Thoracic aorta (tissue), 2 donors: ENCODE measurements around the gene DLG5. TPM values are rescaled to one million over a fixed set of nuclear protein-coding genes. Genes with fewer than 3 reads are reported as not detected.

ENCODE experiments used
- ATAC-seq: fragments of 150-250 bp; one replicate; pipeline ENCODE4 v1.8.0; 2017; ENCODE audit warnings: low read depth; ENCODE audit not compliant: insufficient number of reproducible peaks, low FRiP score
- DNase-seq: peaks from one replicate; pipeline ENCODE4 v3.0.0-alpha.2; 2020; ENCODE audit warnings: low spot score
- H3K27ac ChIP-seq, 2 donors: fragments of 200-600 bp; sonication (generic); 1 replicate in 1 of 2; 2 replicates in 1 of 2; pipeline ENCODE4 v1.5.1; 2016; ENCODE audit warnings: mild to moderate bottlenecking in 2 of 2, moderate library complexity in 2 of 2
- H3K27me3 ChIP-seq: fragments of 200-600 bp; sonication (generic); replicated peaks from 2 replicates; pipeline ENCODE4 v1.6.0; 2016; ENCODE audit warnings: mild to moderate bottlenecking; ENCODE audit not compliant: insufficient read depth
- H3K36me3 ChIP-seq: fragments of 200-600 bp; sonication (generic); one replicate; pipeline ENCODE4 v1.5.1; 2016
- H3K4me1 ChIP-seq, 2 donors: fragments of 200-600 bp; sonication (generic); 1 replicate in 1 of 2; 2 replicates in 1 of 2; pipeline versions ENCODE4 v1.5.1 to v1.6.0; 2016; ENCODE audit warnings: low read depth in 2 of 2, mild to moderate bottlenecking in 1 of 2; ENCODE audit not compliant: control insufficient read depth in 1 of 2
- H3K4me3 ChIP-seq: fragments of 200-600 bp; sonication (generic); 2 replicates; pipeline ENCODE4 v1.5.1; 2016; ENCODE audit warnings: mild to moderate bottlenecking
- H3K9me3 ChIP-seq: fragments of 200-600 bp; sonication (generic); 2 replicates; pipeline ENCODE4 v1.5.1; 2016
- total RNA-seq, 2 donors: library from RNA; depleted of rRNA; stranded (reverse); fragments of >200 nt; gene quantifications; one replicate each; pipeline versions ENCODE4 v1.1.0 to v1.2.3, GENCODE V29; 2016
- TF ChIP-seq, protein P1 (sequence below): fragments of 200-600 bp; sonication (generic); IDR thresholded peaks from one replicate; pipeline ENCODE4 v1.5.1; 2019; ENCODE audit warnings: antibody characterized with exemption

The DLG5 gene
- total RNA-seq, 2 donors from 2014 or later, result 36.4 to 79.6 TPM

DNA sequence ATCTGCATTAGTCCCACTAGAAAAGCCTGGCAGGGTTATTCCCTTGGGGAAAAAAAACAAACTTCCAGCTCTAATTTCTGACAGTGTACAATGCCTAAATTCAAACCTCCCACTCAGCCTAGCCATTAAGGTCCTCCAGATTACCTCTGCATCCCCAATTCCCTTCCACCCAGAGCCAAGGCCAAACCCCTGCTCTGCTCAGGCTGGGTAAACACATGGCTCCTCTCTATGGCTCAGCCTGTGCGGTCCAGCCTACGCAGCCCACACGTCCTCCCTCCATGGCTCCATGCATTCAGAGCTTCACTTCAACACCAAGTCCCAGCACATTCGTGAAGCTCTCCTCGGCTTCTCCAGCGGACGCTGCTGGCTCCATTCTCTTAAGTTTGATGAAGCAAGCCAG lies 5.2 kb downstream of the DLG5 start:
- no peak overlapping the region for H3K27ac ChIP-seq
- ATAC-seq, result no peak
- no peak overlapping the region for H3K4me3 ChIP-seq
- peaks cover 13 to 41% of the 10 kb centered on the region in 2 donors for H3K4me1 ChIP-seq
- TF ChIP-seq, protein P1, sequence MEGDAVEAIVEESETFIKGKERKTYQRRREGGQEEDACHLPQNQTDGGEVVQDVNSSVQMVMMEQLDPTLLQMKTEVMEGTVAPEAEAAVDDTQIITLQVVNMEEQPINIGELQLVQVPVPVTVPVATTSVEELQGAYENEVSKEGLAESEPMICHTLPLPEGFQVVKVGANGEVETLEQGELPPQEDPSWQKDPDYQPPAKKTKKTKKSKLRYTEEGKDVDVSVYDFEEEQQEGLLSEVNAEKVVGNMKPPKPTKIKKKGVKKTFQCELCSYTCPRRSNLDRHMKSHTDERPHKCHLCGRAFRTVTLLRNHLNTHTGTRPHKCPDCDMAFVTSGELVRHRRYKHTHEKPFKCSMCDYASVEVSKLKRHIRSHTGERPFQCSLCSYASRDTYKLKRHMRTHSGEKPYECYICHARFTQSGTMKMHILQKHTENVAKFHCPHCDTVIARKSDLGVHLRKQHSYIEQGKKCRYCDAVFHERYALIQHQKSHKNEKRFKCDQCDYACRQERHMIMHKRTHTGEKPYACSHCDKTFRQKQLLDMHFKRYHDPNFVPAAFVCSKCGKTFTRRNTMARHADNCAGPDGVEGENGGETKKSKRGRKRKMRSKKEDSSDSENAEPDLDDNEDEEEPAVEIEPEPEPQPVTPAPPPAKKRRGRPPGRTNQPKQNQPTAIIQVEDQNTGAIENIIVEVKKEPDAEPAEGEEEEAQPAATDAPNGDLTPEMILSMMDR, result no peak
- no peak for DNase-seq
- H3K9me3 ChIP-seq, result no peaks in the 10 kb centered on the region
- H3K36me3 ChIP-seq, result no peaks in the 10 kb centered on the region
- no peaks in the 10 kb centered on the region for H3K27me3 ChIP-seq

DNA sequence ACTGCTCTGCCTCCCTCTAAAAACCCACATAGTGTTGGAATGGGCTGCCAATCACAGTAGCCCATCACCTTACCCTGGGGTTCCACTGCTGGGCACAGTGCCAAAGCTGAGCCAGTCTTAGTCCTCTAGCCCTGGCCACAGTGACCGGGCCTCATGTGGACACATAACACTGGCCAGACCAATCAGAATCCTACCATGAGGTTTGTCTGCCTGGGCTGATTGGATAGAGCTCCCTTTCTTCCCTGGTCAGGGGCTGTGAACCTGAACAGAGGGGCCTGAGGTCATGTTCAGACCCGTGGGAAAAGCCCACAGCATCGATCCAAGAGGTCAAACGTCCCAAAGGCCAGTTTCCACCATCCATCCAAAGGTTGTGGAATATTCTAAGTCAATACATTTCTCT lies 6.1 kb downstream of the DLG5 start:
- H3K27me3 ChIP-seq, result no peaks in the 10 kb centered on the region
- ATAC-seq (no peak), DNase-seq (no peak)
- TF ChIP-seq, protein P1, result no peak
- no peak overlapping the region for H3K4me3 ChIP-seq
- peaks cover 13 to 41% of the 10 kb centered on the region in 2 donors for H3K4me1 ChIP-seq
- H3K27ac ChIP-seq, result no peak overlapping the region
- H3K9me3 ChIP-seq, result no peaks in the 10 kb centered on the region
- H3K36me3 ChIP-seq, result no peaks in the 10 kb centered on the region

GRCh38 chr10:77919713-77920108 lies 6.8 kb downstream of the DLG5 start:
- ATAC-seq (no peak), DNase-seq (no peak)
- Histone ChIP-seq H3K9me3 (no peaks in the 10 kb centered on the region), H3K4me3 (no peak overlapping the region), H3K27ac (no peak overlapping the region), H3K27me3 (no peaks in the 10 kb centered on the region), H3K36me3 (no peaks in the 10 kb centered on the region), H3K4me1 (peaks cover 7 to 34% of the 10 kb centered on the region in 2 donors)
- TF ChIP-seq, protein P1, result no peak

DNA sequence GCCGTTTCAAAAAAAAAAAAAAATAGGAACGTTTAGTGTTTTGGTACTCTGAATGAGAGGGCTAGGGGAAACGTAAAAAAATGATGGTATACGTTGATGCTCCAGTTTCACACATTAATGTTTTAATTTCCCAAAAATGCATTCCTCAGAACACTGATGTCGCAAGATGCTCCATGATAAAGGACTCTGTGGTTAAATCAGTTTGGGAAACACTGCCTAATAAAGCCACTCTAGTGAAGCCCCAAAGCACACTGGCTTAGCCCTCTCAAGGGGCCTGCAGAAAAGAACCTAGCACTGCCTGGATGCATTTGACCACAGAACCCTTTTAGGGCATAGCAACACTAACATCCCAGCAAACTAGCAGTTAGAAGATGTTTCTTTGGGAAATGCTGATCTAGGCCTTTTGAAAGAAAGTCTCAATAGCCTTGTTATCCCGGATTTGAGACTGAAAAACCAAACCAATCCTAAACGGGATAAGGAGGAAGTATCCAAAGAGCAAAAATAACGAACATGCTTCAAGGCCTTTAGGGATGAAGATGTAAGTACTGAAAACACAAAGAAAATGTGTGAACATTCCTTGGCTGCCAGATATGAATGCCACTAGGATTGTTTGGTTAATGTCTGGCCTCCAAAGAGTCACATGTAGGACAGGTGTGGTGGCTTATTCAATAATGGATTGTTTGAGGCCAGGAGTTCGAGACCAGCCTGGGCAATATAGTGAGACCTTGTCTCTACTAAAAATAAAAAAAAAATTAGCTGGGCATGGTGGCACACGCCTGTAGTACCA lies 11.0 kb downstream of the DLG5 start:
- TF ChIP-seq, protein P1, result no peak
- no peaks in the 10 kb centered on the region for H3K36me3 ChIP-seq
- H3K4me1 ChIP-seq, result peaks cover 4 to 32% of the 10 kb centered on the region in 2 donors
- no peak overlapping the region for H3K4me3 ChIP-seq
- DNase-seq, result no peak
- no peak for ATAC-seq
- H3K27ac ChIP-seq, result no peak overlapping the region
- H3K9me3 ChIP-seq, result no peaks in the 10 kb centered on the region
- H3K27me3 ChIP-seq, result no peaks in the 10 kb centered on the region

- Histone ChIP-seq H3K27ac (no peak overlapping the region), H3K9me3 (no peaks in the 10 kb centered on the region), H3K4me1 (peaks cover 5 to 42% of the 10 kb centered on the region in 2 donors), H3K36me3 (no peaks in the 10 kb centered on the region), H3K27me3 (no peaks in the 10 kb centered on the region), H3K4me3 (no peak overlapping the region)
- no peak for DNase-seq
- TF ChIP-seq, protein P1, result no peak
- ATAC-seq, result no peak
These were observed 13.5 kb downstream of the DLG5 start for GRCh38 chr10:77913090-77913489.
